Upper lobe of left lung (tissue), 6 donors: ENCODE results near the gene SPOCD1. TPM values are rescaled to one million over a fixed set of nuclear protein-coding genes. Genes with fewer than 3 reads are reported as not detected.

Experiments used
- ATAC-seq, 2 donors: fragments of 200-7000 bp; cut with Tn5 transposase; one replicate each; pipeline ENCODE4 v1.9.1; 2022; ENCODE audit warnings: mild to moderate bottlenecking in 2 of 2, moderate library complexity in 2 of 2; ENCODE audit not compliant: low FRiP score in 2 of 2
- DNase-seq, 2 donors: peaks; one replicate each; pipeline ENCODE4 v3.0.0-alpha.2; 2019 to 2020
- H3K27ac ChIP-seq, 4 donors: fragments of 200-600 bp; sonication (generic); one replicate each; pipeline ENCODE4 v1.5.1; 2016 to 2019
- H3K27me3 ChIP-seq, 4 donors: fragments of 200-600 bp; sonication (generic); one replicate each; pipeline ENCODE4 v1.5.1; 2017 to 2019
- H3K36me3 ChIP-seq, 4 donors: fragments of 200-600 bp; sonication (generic); one replicate each; pipeline ENCODE4 v1.5.1; 2016 to 2019
- H3K4me1 ChIP-seq, 4 donors: fragments of 200-600 bp; sonication (generic); one replicate each; pipeline ENCODE4 v1.5.1; 2018 to 2019
- H3K4me3 ChIP-seq, 4 donors: fragments of 200-600 bp; sonication (generic); one replicate each; pipeline ENCODE4 v1.5.1; 2017 to 2019; ENCODE audit warnings: mild to moderate bottlenecking in 2 of 4, moderate library complexity in 1 of 4
- H3K9me3 ChIP-seq, 4 donors: fragments of 200-600 bp; sonication (generic); one replicate each; pipeline ENCODE4 v1.5.1; 2018 to 2019
- CTCF ChIP-seq, 6 experiments: fragments of 450-650 bp in 4 of 6; fragments of 200-600 bp in 2 of 6; sonication (generic) in 2 of 6; IDR thresholded peaks; one replicate each; pipeline ENCODE4 v1.5.1; 2016 to 2019; ENCODE audit warnings: antibody characterized with exemption in 6 of 6
- EP300 ChIP-seq, 4 donors: sonication (generic); formaldehyde crosslinking; IDR thresholded peaks; one replicate each; pipeline ENCODE4 v1.5.1; 2017; ENCODE audit warnings: antibody characterized with exemption in 4 of 4, control low read depth in 2 of 4
- POLR2A ChIP-seq, 4 donors: fragments of 450-650 bp; IDR thresholded peaks; one replicate each; pipeline ENCODE4 v1.5.1; 2016 to 2017; ENCODE audit warnings: antibody characterized with exemption in 4 of 4, mild to moderate bottlenecking in 2 of 4
- POLR2AphosphoS5 ChIP-seq, 2 donors: sonication (generic); formaldehyde crosslinking; IDR thresholded peaks; one replicate each; pipeline ENCODE4 v1.5.1; 2017; ENCODE audit warnings: antibody characterized with exemption in 2 of 2
- WGBS, 2 donors: methylation state at CpG; one replicate each; pipeline ENCODE4 v1.1.5; 2017 to 2018; 5-methylcytosine and 5-hydroxymethylcytosine counted together
- total RNA-seq, 6 donors: library from RNA; depleted of rRNA in 4 of 6; stranded (reverse); fragments of >200 nt in 4 of 6; gene quantifications; one replicate each; pipeline versions ENCODE4 v1.1.0 to v1.2.1, GENCODE V29; 2016 to 2021
- donor health status: DM: no; HTN: no; CAD: no; lungs with moderate emphysema.
- donor health status: DM: no; HTN: yes; CAD: no; lungs with severe emphysema.

SPOCD1 gene
- 10 to 100 TPM in 3 of 6 donors, 1 to 10 TPM in 3; 7.3 to 63.3 (median 10.4) TPM for total RNA-seq

- 49 to 52% methylated on average over 18 to 23 of the region's 23 CpGs for WGBS, 2 donors
- Histone ChIP-seq H3K27me3 (no peaks in the 10 kb centered on the region), H3K4me3 (no peak within 1 kb of the TSS), H3K27ac (no peak within 1 kb of the TSS), H3K4me1 (peaks cover 0 to 5% (median 0%) of the 10 kb centered on the region in 4 donors), H3K9me3 (no peaks in the 10 kb centered on the region), H3K36me3 (no peaks in the 10 kb centered on the region)
- ATAC-seq: peak; percentile 91
- peak; percentile 70 to 91 (median 82) for TF ChIP-seq CTCF (IDR thresholded peaks at IDR 0.05)
- no peak for TF ChIP-seq EP300 (IDR thresholded peaks at IDR 0.05)
- peak; percentile 92 to 94 for DNase-seq
Observed at GRCh38 chr1:31815752-31816500, at the start of gene SPOCD1. SPOCD1 (minus strand) TSS chr1:31816022; CDS start chr1:31815333, 689 bp downstream.

GRCh38 chr1:31862071-31862470, 46.2 kb upstream of the SPOCD1 start:
- Histone ChIP-seq H3K27ac (no peak overlapping the region), H3K27me3 (no peaks in the 10 kb centered on the region), H3K4me1 (no peaks in the 10 kb centered on the region), H3K36me3 (no peaks in the 10 kb centered on the region), H3K9me3 (no peaks in the 10 kb centered on the region), H3K4me3 (no peak overlapping the region)
- 88 to 95% methylated on average over 4 of the region's 4 CpGs for WGBS, 2 donors
- TF ChIP-seq EP300 (IDR thresholded peaks at IDR 0.05): no peak
- no peak for TF ChIP-seq CTCF (IDR thresholded peaks at IDR 0.05)
- TF ChIP-seq POLR2AphosphoS5 (IDR thresholded peaks at IDR 0.05): no peak
- TF ChIP-seq POLR2A (IDR thresholded peaks at IDR 0.05): no peak
- ATAC-seq: no peak
- no peak for DNase-seq

GRCh38 chr1:31861346-31861745, 45.5 kb upstream of the SPOCD1 start:
- WGBS, 2 donors: 80 to 88% methylated on average over 5 of the region's 5 CpGs
- ATAC-seq: no peak
- DNase-seq: no peak
- Histone ChIP-seq H3K9me3 (no peaks in the 10 kb centered on the region), H3K4me3 (no peak overlapping the region), H3K4me1 (no peaks in the 10 kb centered on the region), H3K27me3 (no peaks in the 10 kb centered on the region), H3K36me3 (no peaks in the 10 kb centered on the region), H3K27ac (no peak overlapping the region)
- TF ChIP-seq CTCF (IDR thresholded peaks at IDR 0.05): no peak
- no peak for TF ChIP-seq POLR2AphosphoS5 (IDR thresholded peaks at IDR 0.05)
- TF ChIP-seq EP300 (IDR thresholded peaks at IDR 0.05): no peak
- TF ChIP-seq POLR2A (IDR thresholded peaks at IDR 0.05): no peak

- ATAC-seq (no peak), DNase-seq (no peak)
- H3K27ac ChIP-seq: no peak overlapping the region
- no peak overlapping the region for H3K4me3 ChIP-seq
- TF ChIP-seq POLR2A (IDR thresholded peaks at IDR 0.05): no peak
- TF ChIP-seq EP300 (IDR thresholded peaks at IDR 0.05): no peak
- no peak for TF ChIP-seq POLR2AphosphoS5 (IDR thresholded peaks at IDR 0.05)
- TF ChIP-seq CTCF (IDR thresholded peaks at IDR 0.05): no peak
- WGBS, 2 donors: 86 to 87% methylated on average over 7 of the region's 7 CpGs
- H3K27me3 ChIP-seq: no peaks in the 10 kb centered on the region
- H3K4me1 ChIP-seq: no peaks in the 10 kb centered on the region
- H3K36me3 ChIP-seq: no peaks in the 10 kb centered on the region
- no peaks in the 10 kb centered on the region for H3K9me3 ChIP-seq
Observed at GRCh38 chr1:31860581-31860980, 44.8 kb upstream of the SPOCD1 start.

- no peak overlapping the region for H3K4me3 ChIP-seq
- TF ChIP-seq CTCF (IDR thresholded peaks at IDR 0.05) (no peak), POLR2A (IDR thresholded peaks at IDR 0.05) (no peak), EP300 (IDR thresholded peaks at IDR 0.05) (no peak), POLR2AphosphoS5 (IDR thresholded peaks at IDR 0.05) (no peak)
- H3K27ac ChIP-seq: no peak overlapping the region
- ATAC-seq: no peak
- H3K4me1 ChIP-seq: no peaks in the 10 kb centered on the region
- DNase-seq: no peak
- no peaks in the 10 kb centered on the region for H3K27me3 ChIP-seq
- no peaks in the 10 kb centered on the region for H3K36me3 ChIP-seq
- 81 to 100% methylated on average over 2 of the region's 2 CpGs for whole genome bisulfite sequencing, 2 donors
- H3K9me3 ChIP-seq: no peaks in the 10 kb centered on the region
Observed at GRCh38 chr1:31859719-31860118, 43.9 kb upstream of the SPOCD1 start.
